Measurements from ENCODE around the gene RRAS.

DNA sequence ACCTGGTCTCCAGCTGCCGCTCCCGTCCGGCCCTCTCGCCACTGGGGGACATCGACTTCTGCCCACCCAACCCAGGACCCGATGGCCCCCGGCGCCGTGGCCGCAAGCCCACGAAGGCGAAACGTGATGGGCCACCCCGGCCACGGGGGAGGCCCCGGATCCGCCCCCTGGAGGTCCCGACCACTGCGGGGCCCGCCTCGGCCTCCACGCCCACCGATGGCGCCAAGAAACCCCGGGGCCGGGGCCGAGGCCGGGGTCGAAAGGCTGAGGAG lies 42.3 kb downstream of the RRAS start:
- TF ChIP-seq, protein P1, sequence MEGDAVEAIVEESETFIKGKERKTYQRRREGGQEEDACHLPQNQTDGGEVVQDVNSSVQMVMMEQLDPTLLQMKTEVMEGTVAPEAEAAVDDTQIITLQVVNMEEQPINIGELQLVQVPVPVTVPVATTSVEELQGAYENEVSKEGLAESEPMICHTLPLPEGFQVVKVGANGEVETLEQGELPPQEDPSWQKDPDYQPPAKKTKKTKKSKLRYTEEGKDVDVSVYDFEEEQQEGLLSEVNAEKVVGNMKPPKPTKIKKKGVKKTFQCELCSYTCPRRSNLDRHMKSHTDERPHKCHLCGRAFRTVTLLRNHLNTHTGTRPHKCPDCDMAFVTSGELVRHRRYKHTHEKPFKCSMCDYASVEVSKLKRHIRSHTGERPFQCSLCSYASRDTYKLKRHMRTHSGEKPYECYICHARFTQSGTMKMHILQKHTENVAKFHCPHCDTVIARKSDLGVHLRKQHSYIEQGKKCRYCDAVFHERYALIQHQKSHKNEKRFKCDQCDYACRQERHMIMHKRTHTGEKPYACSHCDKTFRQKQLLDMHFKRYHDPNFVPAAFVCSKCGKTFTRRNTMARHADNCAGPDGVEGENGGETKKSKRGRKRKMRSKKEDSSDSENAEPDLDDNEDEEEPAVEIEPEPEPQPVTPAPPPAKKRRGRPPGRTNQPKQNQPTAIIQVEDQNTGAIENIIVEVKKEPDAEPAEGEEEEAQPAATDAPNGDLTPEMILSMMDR (IDR thresholded peaks at IDR 0.05), result no peak
- no peak for TF ChIP-seq POLR2A (IDR thresholded peaks at IDR 0.05)

All from thyroid gland (tissue), 4 donors.